ENCODE measurements around the gene GDF10.

The GDF10 gene

GRCh38 chr10:47326306-47326926, 26.4 kb downstream of the GDF10 start:
- H3K9me3 Mint-ChIP-seq, result peaks cover 0 to 10% of the 10 kb centered on the region in 2 donors
- ATAC-seq, result no peak

GRCh38 chr10:47326927-47327330, 26.9 kb downstream of the GDF10 start:
- Mint-ChIP-seq H3K4me3 (no peak overlapping the region), H3K4me1 (no peaks in the 10 kb centered on the region), H3K9me3 (peaks cover 0 to 10% of the 10 kb centered on the region in 2 donors), H3K27me3 (peaks cover 3% of the 10 kb centered on the region), H3K27ac (no peak overlapping the region)
- no peak for ATAC-seq
- DNase-seq, result no peak

More at GRCh38 chr10:47326306-47326926, 26.4 kb downstream of the GDF10 start:
- DNase-seq, result no peak
- no peaks in the 10 kb centered on the region for H3K4me1 Mint-ChIP-seq
- no peak overlapping the region for H3K27ac Mint-ChIP-seq
- H3K4me3 Mint-ChIP-seq, result no peak overlapping the region
- peaks cover 8% of the 10 kb centered on the region for H3K27me3 Mint-ChIP-seq

DNA sequence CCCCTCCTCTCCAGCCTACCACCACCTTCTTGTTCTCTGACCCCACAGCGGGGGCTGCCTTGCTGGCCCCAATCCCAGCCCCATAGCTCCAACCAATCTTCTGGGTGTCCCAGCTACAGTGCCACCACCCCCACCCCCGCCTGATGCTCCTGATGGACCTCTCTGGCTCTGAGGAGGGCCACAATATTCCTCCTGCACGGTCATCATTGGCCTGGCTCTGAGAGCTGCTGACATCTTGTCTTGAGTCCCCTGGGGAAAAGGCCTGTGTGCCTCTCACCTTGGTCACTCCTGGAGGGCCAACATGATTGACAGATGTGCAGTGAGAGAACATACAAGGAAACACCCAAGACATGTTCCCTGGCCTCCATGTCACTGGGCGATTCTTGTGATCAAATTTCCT, 29.9 kb downstream of the GDF10 start:
- Mint-ChIP-seq H3K27me3 (no peaks in the 10 kb centered on the region), H3K9me3 (peaks cover 0 to 10% of the 10 kb centered on the region in 2 donors), H3K4me1 (no peaks in the 10 kb centered on the region), H3K27ac (no peak overlapping the region), H3K4me3 (no peak overlapping the region)
- no peak for DNase-seq
- no peak for ATAC-seq

DNA sequence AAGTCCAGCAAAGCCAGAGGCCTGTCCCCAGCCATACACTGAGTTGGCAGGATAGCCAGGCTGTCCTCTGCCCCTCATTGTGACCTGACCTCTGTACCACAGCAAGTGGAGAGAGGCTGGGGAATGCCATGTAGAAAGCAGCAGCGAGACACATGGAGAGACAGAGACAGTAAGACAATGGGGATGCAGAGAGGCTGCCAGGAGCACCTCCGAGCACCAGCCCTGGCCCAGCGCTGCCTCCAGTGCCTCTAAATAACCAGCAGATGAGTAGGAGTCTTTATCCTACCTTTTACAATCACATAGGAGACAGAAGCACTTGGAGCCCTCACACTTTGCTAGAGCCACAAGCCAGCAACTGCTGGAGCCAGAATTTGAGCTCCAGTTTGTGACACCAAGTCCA, 30.4 kb downstream of the GDF10 start:
- ATAC-seq, result no peak
- H3K4me1 Mint-ChIP-seq, result no peaks in the 10 kb centered on the region

GRCh38 chr10:47330804-47331203, 30.8 kb downstream of the GDF10 start:
- peak; percentile 23 for ATAC-seq
- Mint-ChIP-seq H3K4me1 (no peaks in the 10 kb centered on the region), H3K4me3 (no peak overlapping the region), H3K27ac (no peak overlapping the region), H3K9me3 (peaks cover 0 to 10% of the 10 kb centered on the region in 2 donors), H3K27me3 (peaks cover 3% of the 10 kb centered on the region)
- DNase-seq, result no peak

More for the DNA sequence above, 30.4 kb downstream of the GDF10 start:
- no peak overlapping the region for H3K4me3 Mint-ChIP-seq
- no peak for DNase-seq
- no peaks in the 10 kb centered on the region for H3K27me3 Mint-ChIP-seq
- H3K27ac Mint-ChIP-seq, result no peak overlapping the region
- H3K9me3 Mint-ChIP-seq, result peaks cover 0 to 10% of the 10 kb centered on the region in 2 donors

DNA sequence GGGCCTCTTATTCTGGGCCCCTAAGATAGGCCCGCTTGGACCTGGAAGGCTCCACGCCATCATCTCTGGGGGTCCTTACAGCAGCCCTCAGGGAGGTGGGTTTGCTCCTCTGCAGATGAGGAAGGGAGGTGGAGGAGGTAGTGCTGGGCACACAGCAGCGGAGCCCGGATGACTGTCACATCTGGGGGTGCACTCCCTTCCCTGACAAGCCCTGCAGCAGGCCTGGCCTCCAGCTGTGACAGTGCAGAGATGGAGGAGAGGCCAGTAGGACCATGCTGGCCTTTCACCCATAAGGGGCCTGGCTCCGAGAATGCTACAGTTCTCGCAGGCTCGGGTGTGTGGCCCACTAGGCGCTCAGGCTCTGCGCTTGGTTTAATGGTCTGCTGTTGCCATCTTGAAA, 31.5 kb downstream of the GDF10 start:
- peaks cover 10% of the 10 kb centered on the region for H3K27me3 Mint-ChIP-seq
- no peak for ATAC-seq
- H3K4me3 Mint-ChIP-seq, result no peak overlapping the region

GRCh38 chr10:47331954-47332353, 32.0 kb downstream of the GDF10 start:
- H3K27ac Mint-ChIP-seq, result no peak overlapping the region
- DNase-seq (no peak), ATAC-seq (no peak)
- H3K4me3 Mint-ChIP-seq, result no peak overlapping the region
- H3K9me3 Mint-ChIP-seq, result peaks cover 0 to 10% of the 10 kb centered on the region in 2 donors
- peaks cover 12% of the 10 kb centered on the region for H3K27me3 Mint-ChIP-seq
- H3K4me1 Mint-ChIP-seq, result no peaks in the 10 kb centered on the region

More for the DNA sequence above, 31.5 kb downstream of the GDF10 start:
- peaks cover 0 to 10% of the 10 kb centered on the region in 2 donors for H3K9me3 Mint-ChIP-seq
- no peak for DNase-seq
- H3K4me1 Mint-ChIP-seq, result no peaks in the 10 kb centered on the region
- no peak overlapping the region for H3K27ac Mint-ChIP-seq

- no peak for DNase-seq
- no peak overlapping the region for H3K4me3 Mint-ChIP-seq
Measured at GRCh38 chr10:47332371-47332770, 32.4 kb downstream of the GDF10 start.

DNA sequence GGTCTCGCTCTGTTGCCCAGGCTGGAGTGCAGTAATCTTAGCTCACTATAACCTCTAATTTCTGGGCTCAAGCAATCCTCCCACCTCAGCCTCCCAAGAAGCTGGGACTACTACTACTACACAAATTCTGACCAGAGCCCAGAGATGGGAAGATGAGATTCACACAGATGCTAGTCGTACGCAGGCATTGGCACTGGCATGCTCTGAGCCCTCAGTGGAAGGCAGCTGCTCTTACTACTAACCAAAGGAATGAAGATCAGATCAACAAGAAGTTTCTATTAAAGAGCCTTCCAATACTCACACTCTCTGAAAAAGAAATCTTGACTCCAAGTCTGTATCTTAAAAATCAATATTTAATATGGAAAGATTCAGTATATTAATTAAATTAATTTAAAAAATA, 32.9 kb downstream of the GDF10 start:
- no peak overlapping the region for H3K4me3 Mint-ChIP-seq
- H3K4me1 Mint-ChIP-seq, result no peaks in the 10 kb centered on the region
- H3K27ac Mint-ChIP-seq, result no peak overlapping the region
- no peak for DNase-seq
- no peak for ATAC-seq
- peaks cover 0 to 8% of the 10 kb centered on the region in 2 donors for H3K9me3 Mint-ChIP-seq
- peaks cover 12% of the 10 kb centered on the region for H3K27me3 Mint-ChIP-seq

More at GRCh38 chr10:47332371-47332770, 32.4 kb downstream of the GDF10 start:
- peaks cover 12% of the 10 kb centered on the region for H3K27me3 Mint-ChIP-seq
- no peaks in the 10 kb centered on the region for H3K4me1 Mint-ChIP-seq
- ATAC-seq, result no peak
- no peak overlapping the region for H3K27ac Mint-ChIP-seq
- peaks cover 0 to 10% of the 10 kb centered on the region in 2 donors for H3K9me3 Mint-ChIP-seq

DNA sequence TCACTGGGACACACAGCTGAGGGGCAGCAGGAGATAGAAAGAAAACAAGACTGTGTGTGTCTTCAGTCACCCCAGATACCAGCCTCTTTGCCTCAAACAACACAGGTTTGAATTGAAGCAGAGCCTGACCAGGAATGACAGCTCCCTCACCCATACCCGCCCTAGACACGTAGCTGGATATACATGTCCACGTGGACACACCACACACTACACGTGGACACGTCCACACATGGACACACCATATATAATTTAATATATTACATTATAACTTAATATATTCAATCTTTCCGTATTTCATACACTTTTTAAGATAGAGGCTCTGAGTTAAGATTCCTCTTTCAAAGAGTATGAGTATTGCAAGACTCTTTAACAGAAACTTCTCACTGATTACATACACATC, 33.5 kb downstream of the GDF10 start:
- ATAC-seq (no peak), DNase-seq (no peak)
- Mint-ChIP-seq H3K4me3 (no peak overlapping the region), H3K4me1 (no peaks in the 10 kb centered on the region), H3K27me3 (peaks cover 12% of the 10 kb centered on the region), H3K27ac (no peak overlapping the region), H3K9me3 (peaks cover 0 to 2% of the 10 kb centered on the region in 2 donors)

DNA sequence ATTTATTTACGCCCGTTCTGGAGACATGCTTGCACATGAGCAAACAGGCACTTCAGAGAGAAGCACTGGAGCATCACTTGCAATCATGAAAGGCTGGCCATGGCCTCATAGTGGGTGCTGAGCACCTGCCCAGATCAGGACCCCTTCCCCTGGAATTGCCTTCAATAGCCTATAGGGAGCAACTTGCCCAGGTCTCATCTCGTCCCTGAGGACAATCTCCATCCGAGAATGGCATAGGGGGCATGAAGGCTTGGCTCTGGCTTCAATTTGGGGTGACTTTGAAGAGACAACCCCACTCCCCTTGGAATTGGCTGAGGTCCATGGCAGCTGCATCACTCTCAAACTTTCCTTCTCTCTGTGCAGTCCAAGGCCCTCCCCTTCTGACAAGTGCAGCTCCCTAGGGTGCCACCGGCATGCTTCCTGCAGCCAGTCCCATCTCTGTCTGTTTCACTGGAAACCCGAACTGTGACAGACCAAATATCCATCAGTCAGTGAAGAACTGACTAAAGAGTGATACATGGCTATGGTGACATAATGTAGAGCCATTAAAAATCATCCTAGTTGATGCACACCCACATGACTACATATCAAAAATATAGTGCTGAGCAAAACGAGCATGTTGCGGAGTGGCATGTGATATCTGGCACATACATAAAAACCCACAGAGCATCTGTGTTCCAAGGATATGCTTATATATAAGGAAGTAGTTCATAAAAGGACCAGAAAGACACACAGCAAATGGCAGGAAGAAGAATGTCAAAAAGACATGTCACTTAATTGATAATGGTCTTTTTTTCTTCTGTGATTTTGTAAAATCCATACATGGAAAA, 34.7 kb downstream of the GDF10 start:
- peaks cover 17% of the 10 kb centered on the region for H3K27me3 Mint-ChIP-seq
- H3K4me3 Mint-ChIP-seq, result no peak overlapping the region
- H3K4me1 Mint-ChIP-seq, result no peaks in the 10 kb centered on the region
- H3K27ac Mint-ChIP-seq, result peak overlapping the region in 1 of 2 donors; percentile 13
- DNase-seq (no peak), ATAC-seq (no peak)
- no peaks in the 10 kb centered on the region for H3K9me3 Mint-ChIP-seq

DNA sequence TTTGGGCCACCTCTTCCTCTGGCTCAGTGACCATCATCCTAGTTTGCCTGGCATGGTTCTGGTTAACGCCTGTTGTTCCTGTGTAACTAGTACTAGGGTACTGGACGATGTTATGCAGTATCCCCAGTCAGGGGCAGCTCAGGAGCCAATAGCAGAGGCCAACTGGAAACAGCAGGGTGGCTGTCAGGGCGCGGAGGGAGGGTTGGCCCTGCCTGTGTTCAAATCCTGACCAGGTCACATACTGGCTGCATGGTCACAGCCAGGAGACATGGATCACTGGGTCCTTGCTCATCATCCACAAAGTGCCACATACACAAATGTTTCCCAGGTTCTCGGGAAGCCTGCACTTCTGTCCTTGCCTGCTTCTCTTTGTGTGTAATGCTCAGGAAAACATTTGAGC, 35.9 kb downstream of the GDF10 start:
- no peak for DNase-seq
- Mint-ChIP-seq H3K4me3 (no peak overlapping the region), H3K27ac (no peak overlapping the region), H3K9me3 (no peaks in the 10 kb centered on the region), H3K4me1 (no peaks in the 10 kb centered on the region), H3K27me3 (peaks cover 27% of the 10 kb centered on the region)
- ATAC-seq, result no peak

DNA sequence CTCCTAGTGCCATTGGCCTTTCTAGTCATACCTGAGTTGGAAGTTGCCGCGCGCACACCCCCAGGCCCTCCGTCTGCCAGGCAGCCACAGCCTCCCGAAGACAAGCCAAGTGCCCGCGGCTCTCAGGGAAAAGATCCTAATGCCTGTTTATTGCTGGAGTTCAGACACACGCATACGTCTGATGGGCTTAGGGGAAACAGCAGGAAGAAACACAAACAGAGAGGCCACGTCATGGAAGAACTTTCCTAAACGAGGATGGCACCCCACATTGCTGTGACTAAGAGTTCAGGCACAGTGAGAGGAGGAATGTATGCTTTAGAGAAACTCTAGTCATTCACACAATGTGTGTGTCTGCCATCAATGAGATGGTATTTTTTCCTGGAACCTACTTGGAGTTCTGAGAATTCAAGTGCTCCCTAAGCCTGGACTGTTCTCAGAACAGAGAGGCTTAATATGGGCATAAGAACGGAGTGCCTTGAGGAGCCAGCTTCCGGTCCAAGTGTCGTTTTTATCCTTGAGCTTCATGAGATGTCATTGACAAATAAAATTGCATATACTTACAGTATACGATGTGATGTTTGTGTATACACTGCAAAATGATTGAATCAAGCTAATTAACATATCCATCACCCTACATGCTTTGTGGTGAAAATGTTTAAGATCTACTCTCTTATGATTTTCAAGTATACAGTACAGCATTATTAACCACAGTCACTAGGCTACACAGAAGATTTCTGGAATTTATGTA, 36.6 kb downstream of the GDF10 start:
- DNase-seq (no peak), ATAC-seq (no peak)
- Mint-ChIP-seq H3K27me3 (peaks cover 27% of the 10 kb centered on the region), H3K4me1 (no peaks in the 10 kb centered on the region), H3K4me3 (no peak overlapping the region), H3K27ac (no peak overlapping the region), H3K9me3 (no peaks in the 10 kb centered on the region)

GRCh38 chr10:47337310-47337709, 37.3 kb downstream of the GDF10 start:
- ATAC-seq (no peak), DNase-seq (no peak)
- Mint-ChIP-seq H3K4me3 (no peak overlapping the region), H3K4me1 (no peaks in the 10 kb centered on the region), H3K9me3 (no peaks in the 10 kb centered on the region), H3K27ac (no peak overlapping the region), H3K27me3 (peaks cover 27% of the 10 kb centered on the region)

DNA sequence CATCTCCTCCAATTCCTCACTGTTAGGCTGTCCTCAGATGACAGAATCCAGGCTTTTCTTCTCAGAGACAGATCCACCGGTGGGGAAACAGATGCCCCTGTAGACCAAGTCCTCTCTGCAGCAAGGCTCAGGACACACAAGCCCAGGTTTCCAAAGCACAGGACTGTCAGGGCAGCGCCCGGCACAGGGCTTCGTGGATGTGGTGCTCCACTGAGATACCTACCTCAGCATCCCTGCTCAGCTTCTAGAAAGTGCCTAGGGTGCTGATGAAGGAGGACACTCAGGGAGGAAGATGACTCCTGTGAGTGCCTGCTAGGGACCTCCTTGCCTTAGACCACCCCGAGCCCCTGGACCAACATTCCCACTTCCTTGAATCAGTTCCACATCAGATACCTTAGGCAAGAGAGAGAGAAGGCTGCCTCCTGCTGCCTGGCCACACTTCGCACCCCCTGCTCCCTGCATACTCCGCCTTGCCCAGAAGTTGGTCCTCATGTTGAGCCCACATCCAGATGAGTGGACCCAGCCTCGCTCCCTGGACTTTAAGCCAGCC, 39.3 kb downstream of the GDF10 start:
- Mint-ChIP-seq H3K4me3 (no peak overlapping the region), H3K27me3 (peaks cover 27% of the 10 kb centered on the region), H3K4me1 (no peaks in the 10 kb centered on the region), H3K27ac (no peak overlapping the region), H3K9me3 (no peaks in the 10 kb centered on the region)
- ATAC-seq (no peak), DNase-seq (no peak)
